Calu3 (cell line): ENCODE measurements around the gene RIN2. TPM values are rescaled to one million over a fixed set of nuclear protein-coding genes. Genes with fewer than 3 reads are reported as not detected.

ENCODE experiments used
- BruUV-seq: library from RNA; stranded (reverse); fragments of 400-500 nt; replicated peaks from 2 replicates; lab custom pipeline; 2021; lab: Mats Ljungman, UMichigan
- CTCF ChIA-PET: fragments of 300-600 bp; sonication (Branson Sonifier 250); formaldehyde crosslinking; loops from one replicate; lab custom pipeline; 2022; ENCODE audit warnings: antibody characterized with exemption; lab: Charles Lee
- DNase-seq: peaks from one replicate; pipeline ENCODE4 v3.0.0; 2022
- H3K27ac Mint-ChIP-seq: one replicate; pipeline ENCODE4 v1.8.0; 2022; ENCODE audit warnings: mixed read lengths; ENCODE audit not compliant: unreplicated experiment
- H3K27me3 Mint-ChIP-seq: one replicate; pipeline ENCODE4 v1.8.0; 2022; ENCODE audit warnings: mixed read lengths; ENCODE audit not compliant: unreplicated experiment
- H3K36me3 Mint-ChIP-seq: one replicate; pipeline ENCODE4 v1.8.0; 2022; ENCODE audit warnings: mild to moderate bottlenecking, moderate library complexity, mixed read lengths; ENCODE audit not compliant: insufficient read depth, unreplicated experiment
- H3K4me1 Mint-ChIP-seq: one replicate; pipeline ENCODE4 v1.8.0; 2022; ENCODE audit warnings: mild to moderate bottlenecking, low read depth, mixed read lengths; ENCODE audit not compliant: unreplicated experiment
- H3K4me3 Mint-ChIP-seq: one replicate; pipeline ENCODE4 v1.8.0; 2022; ENCODE audit warnings: mild to moderate bottlenecking, low read depth, moderate library complexity, mixed read lengths; ENCODE audit not compliant: unreplicated experiment
- H3K9me3 Mint-ChIP-seq: one replicate; pipeline ENCODE4 v1.8.0; 2022; ENCODE audit warnings: low read depth, mixed read lengths; ENCODE audit not compliant: unreplicated experiment
- intact Hi-C: fragments of 100-400 bp; cut with micrococcal nuclease; formaldehyde crosslinking; loops from one replicate; pipeline ENCODE4 v1.10.0; 2022; ENCODE audit not compliant: unreplicated experiment
- total RNA-seq: library from RNA; stranded (reverse); gene quantifications from 2 replicates; pipeline ENCODE4 v1.2.3, GENCODE V29; 2022
- TF ChIP-seq, protein P1 (sequence below): fragments of 200-600 bp; IDR thresholded peaks from one replicate; pipeline ENCODE4 v1.8.0; 2022; ENCODE audit warnings: antibody characterized with exemption; ENCODE audit not compliant: unreplicated experiment

RIN2 gene
- total RNA-seq, 1 experiment from 2014 or later = 9.9 TPM

DNA sequence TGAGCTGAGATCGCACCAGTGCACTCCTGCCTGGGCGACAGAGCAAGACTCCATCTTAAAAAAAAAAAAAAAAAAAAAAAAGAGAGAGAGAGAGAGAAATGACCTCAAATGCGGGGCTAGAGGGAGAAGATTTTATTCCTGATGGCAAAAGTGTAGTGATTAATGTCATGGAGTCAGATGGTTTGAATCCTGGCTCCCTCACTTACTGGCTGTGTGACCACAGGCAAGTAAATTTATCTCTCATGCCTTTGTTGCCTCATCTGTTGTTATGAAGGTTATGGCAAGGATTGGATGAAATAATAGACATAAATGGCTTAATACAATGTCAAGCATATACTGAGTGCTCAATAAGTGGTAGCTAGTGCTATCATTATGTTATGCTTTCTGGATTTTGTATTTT, 29.3 kb downstream of the RIN2 start:
- Mint-ChIP-seq H3K27ac (no peak overlapping the region), H3K36me3 (peaks cover 4% of the 10 kb centered on the region), H3K9me3 (no peaks in the 10 kb centered on the region), H3K27me3 (no peaks in the 10 kb centered on the region), H3K4me1 (peaks cover 17% of the 10 kb centered on the region), H3K4me3 (no peak overlapping the region)
- CTCF ChIA-PET = no interaction called here
- no peak for DNase-seq
- BruUV-seq = no TSS peak
- intact Hi-C loops = no loop called here
- TF ChIP-seq, protein P1, sequence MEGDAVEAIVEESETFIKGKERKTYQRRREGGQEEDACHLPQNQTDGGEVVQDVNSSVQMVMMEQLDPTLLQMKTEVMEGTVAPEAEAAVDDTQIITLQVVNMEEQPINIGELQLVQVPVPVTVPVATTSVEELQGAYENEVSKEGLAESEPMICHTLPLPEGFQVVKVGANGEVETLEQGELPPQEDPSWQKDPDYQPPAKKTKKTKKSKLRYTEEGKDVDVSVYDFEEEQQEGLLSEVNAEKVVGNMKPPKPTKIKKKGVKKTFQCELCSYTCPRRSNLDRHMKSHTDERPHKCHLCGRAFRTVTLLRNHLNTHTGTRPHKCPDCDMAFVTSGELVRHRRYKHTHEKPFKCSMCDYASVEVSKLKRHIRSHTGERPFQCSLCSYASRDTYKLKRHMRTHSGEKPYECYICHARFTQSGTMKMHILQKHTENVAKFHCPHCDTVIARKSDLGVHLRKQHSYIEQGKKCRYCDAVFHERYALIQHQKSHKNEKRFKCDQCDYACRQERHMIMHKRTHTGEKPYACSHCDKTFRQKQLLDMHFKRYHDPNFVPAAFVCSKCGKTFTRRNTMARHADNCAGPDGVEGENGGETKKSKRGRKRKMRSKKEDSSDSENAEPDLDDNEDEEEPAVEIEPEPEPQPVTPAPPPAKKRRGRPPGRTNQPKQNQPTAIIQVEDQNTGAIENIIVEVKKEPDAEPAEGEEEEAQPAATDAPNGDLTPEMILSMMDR = no peak

DNA sequence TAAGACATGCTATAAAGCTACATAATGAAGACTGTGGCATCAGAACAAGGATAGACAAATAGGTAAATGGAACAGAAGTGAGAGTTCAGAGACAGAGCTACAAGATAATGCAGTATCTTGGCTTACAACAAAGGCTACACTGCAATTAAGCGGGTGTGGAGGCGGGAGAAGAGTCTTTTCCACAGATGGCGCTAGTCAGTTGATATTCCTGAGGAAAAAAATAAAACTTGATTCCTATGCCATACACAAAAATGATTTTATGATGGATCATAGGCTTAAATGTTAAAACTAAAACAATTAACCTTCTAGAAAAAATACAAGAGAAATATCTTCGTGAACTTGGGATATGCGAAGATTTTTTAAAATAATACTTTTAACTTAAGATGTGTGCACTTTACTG, 31.0 kb downstream of the RIN2 start:
- CTCF ChIA-PET = no interaction called here
- Mint-ChIP-seq H3K27me3 (no peaks in the 10 kb centered on the region), H3K27ac (no peak overlapping the region), H3K9me3 (no peaks in the 10 kb centered on the region), H3K4me1 (peaks cover 14% of the 10 kb centered on the region), H3K36me3 (peaks cover 4% of the 10 kb centered on the region), H3K4me3 (no peak overlapping the region)
- BruUV-seq = no TSS peak
- TF ChIP-seq, protein P1 = no peak
- intact Hi-C loops = no loop called here
- DNase-seq = no peak

DNA sequence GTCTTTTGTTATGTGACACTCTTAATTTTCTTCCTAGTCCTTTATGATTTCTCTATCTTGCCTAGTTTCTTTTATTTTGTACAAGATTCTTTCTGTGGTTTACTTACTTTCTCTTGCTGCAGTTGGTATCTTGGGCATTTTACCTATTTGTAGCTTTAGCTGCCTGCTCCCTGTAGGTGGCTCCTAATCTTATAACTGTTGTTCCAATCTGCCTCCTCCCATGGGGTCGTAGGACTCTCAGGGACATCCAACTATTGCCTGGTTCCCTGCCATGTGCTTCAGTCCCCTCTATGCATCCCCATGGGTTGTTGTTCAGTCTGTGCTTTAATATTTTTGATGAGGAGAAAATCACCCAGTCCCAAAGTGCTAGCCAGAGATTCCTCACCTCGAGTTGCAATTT, 31.4 kb downstream of the RIN2 start:
- peaks cover 3% of the 10 kb centered on the region for H3K36me3 Mint-ChIP-seq
- no peak overlapping the region for H3K4me3 Mint-ChIP-seq
- peaks cover 9% of the 10 kb centered on the region for H3K4me1 Mint-ChIP-seq
- no peaks in the 10 kb centered on the region for H3K27me3 Mint-ChIP-seq
- H3K9me3 Mint-ChIP-seq = no peaks in the 10 kb centered on the region
- intact Hi-C loops = no loop called here
- TF ChIP-seq, protein P1 = no peak
- CTCF ChIA-PET = no interaction called here
- DNase-seq = no peak
- no TSS peak for BruUV-seq
- H3K27ac Mint-ChIP-seq = no peak overlapping the region

DNA sequence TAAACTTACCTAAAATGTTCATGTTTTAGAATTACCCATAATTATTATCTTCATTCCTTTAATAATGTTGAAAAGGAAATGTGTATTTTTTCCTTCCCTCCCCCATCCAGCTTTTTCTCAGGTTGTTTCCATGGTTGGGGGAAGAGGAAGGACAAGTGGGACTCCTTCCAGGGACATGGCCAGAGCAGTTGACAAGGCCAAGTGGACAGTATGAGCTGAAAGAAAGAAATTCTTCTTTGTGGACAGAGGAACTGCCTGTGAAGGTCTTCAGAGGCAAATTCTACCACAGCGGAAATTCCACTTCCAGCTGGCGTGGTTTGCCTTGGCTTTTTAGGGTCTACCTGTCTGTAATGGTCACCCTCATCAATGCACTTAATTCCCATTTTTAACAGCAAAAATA, 33.8 kb downstream of the RIN2 start:
- DNase-seq = no peak
- CTCF ChIA-PET = no interaction called here
- Mint-ChIP-seq H3K27me3 (no peaks in the 10 kb centered on the region), H3K4me1 (no peaks in the 10 kb centered on the region), H3K4me3 (no peak overlapping the region), H3K27ac (no peak overlapping the region), H3K36me3 (no peaks in the 10 kb centered on the region), H3K9me3 (no peaks in the 10 kb centered on the region)
- TF ChIP-seq, protein P1 = no peak
- intact Hi-C loops = no loop called here
- no TSS peak for BruUV-seq

DNA sequence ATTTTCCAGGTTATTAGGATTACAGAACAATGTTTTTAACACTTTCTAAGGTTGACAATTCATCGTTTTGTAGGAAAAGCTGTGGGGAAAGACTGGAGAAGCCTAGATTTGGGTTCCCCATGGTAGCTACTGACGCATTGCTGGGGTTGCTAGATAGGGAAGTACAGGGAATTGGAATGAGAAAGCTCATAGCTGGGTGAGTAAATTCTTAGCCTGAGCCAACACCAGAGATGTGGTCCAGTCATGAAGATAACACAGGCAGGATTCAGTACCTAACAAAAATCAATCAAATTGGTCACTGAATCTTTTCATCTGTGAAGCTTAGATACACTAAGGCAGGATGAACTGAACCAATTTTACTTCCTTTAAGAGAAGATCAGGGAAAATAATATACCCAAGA, 35.7 kb downstream of the RIN2 start:
- H3K4me3 Mint-ChIP-seq = no peak overlapping the region
- BruUV-seq = no TSS peak
- CTCF ChIA-PET = no interaction called here

More for the DNA sequence above, 35.7 kb downstream of the RIN2 start:
- H3K4me1 Mint-ChIP-seq = no peaks in the 10 kb centered on the region
- no peaks in the 10 kb centered on the region for H3K27me3 Mint-ChIP-seq
- TF ChIP-seq, protein P1 = no peak
- H3K36me3 Mint-ChIP-seq = no peaks in the 10 kb centered on the region
- no peak overlapping the region for H3K27ac Mint-ChIP-seq
- DNase-seq = no peak
- H3K9me3 Mint-ChIP-seq = no peaks in the 10 kb centered on the region
- intact Hi-C loops = no loop called here
